Esophagus muscularis mucosa (tissue), 4 donors: ENCODE results near the gene SREBF2. TPM values are rescaled to one million over a fixed set of nuclear protein-coding genes. Genes with fewer than 3 reads are reported as not detected.

Experiments
- DNase-seq: peaks from one replicate; pipeline ENCODE4 v3.0.0-alpha.2; 2017; ENCODE audit errors: extremely low spot score
- H3K27ac ChIP-seq, 4 donors: fragments of 200-600 bp; sonication (generic); replicated peaks in 1 of 4; 1 replicate in 3 of 4; 2 replicates in 1 of 4; pipeline ENCODE4 v1.5.1; 2016 to 2019; ENCODE audit warnings: mild to moderate bottlenecking in 1 of 4
- H3K27me3 ChIP-seq, 4 donors: fragments of 200-600 bp; sonication (generic); one replicate each; pipeline versions ENCODE4 v1.5.1 to v1.6.0; 2016 to 2019
- H3K36me3 ChIP-seq, 4 donors: fragments of 200-600 bp; sonication (generic); one replicate each; pipeline ENCODE4 v1.5.1; 2016 to 2019
- H3K4me1 ChIP-seq, 4 donors: fragments of 200-600 bp; sonication (generic); one replicate each; pipeline ENCODE4 v1.5.1; 2016 to 2019
- H3K4me3 ChIP-seq, 4 donors: fragments of 200-600 bp; sonication (generic); 1 replicate in 2 of 4; 2 replicates in 2 of 4; pipeline ENCODE4 v1.5.1; 2016 to 2019; ENCODE audit warnings: mild to moderate bottlenecking in 4 of 4, moderate library complexity in 1 of 4
- H3K9me3 ChIP-seq, 4 donors: fragments of 200-600 bp; sonication (generic); 1 replicate in 3 of 4; 2 replicates in 1 of 4; pipeline ENCODE4 v1.5.1; 2016 to 2019
- CTCF ChIP-seq, 3 experiments: fragments of 200-600 bp in 2 of 3; fragments of 450-650 bp in 1 of 3; sonication (generic) in 2 of 3; IDR thresholded peaks; one replicate each; pipeline ENCODE4 v1.5.1; 2017 to 2019; ENCODE audit warnings: antibody characterized with exemption in 3 of 3, mild to moderate bottlenecking in 2 of 3, moderate library complexity in 1 of 3
- EP300 ChIP-seq: sonication (generic); formaldehyde crosslinking; IDR thresholded peaks from one replicate; pipeline ENCODE4 v1.6.1; 2017; ENCODE audit warnings: antibody characterized with exemption
- POLR2A ChIP-seq: fragments of 450-650 bp; IDR thresholded peaks from one replicate; pipeline ENCODE4 v1.6.1; 2017; ENCODE audit warnings: antibody characterized with exemption, moderate library complexity, mild to moderate bottlenecking, low read depth
- POLR2AphosphoS5 ChIP-seq, 2 donors: sonication (generic); formaldehyde crosslinking; IDR thresholded peaks; one replicate each; pipeline ENCODE4 v1.6.1; 2017; ENCODE audit warnings: antibody characterized with exemption in 2 of 2
- WGBS: methylation state at CpG from one replicate; pipeline ENCODE4 v1.1.5; 2018; 5-methylcytosine and 5-hydroxymethylcytosine counted together
- intact Hi-C: fragments of 100-400 bp; cut with DNase I; formaldehyde crosslinking; loops from one replicate; pipeline ENCODE4 v1.15.1; 2023
- total RNA-seq, 4 donors: library from RNA; depleted of rRNA; stranded (reverse); fragments of >200 nt; gene quantifications; one replicate each; pipeline versions ENCODE4 v1.1.0 to v1.2.1, GENCODE V29; 2016

The SREBF2 gene
- total RNA-seq, 4 donors from 2014 or later, result 56.4 to 97.7 (median 57.2) TPM

- intact Hi-C loops, result no loop called here
- 12% methylated on average over 20 of the region's 48 CpGs for WGBS
- DNase-seq, result no peak
- peaks cover 8 to 18% (median 14%) of the 10 kb centered on the region in 4 donors for H3K4me1 ChIP-seq
- no peaks in the 10 kb centered on the region for H3K9me3 ChIP-seq
- H3K4me3 ChIP-seq, result peak overlapping the region; percentile 49 to 61 (median 50)
- peaks cover 5 to 40% (median 20%) of the 10 kb centered on the region in 4 donors for H3K27me3 ChIP-seq
- TF ChIP-seq EP300 (no peak), CTCF (IDR thresholded peaks at IDR 0.05) (peak; percentile 51 to 83 (median 57))
- no peaks in the 10 kb centered on the region for H3K36me3 ChIP-seq
- H3K27ac ChIP-seq, result no peak overlapping the region
Observed at GRCh38 chr22:41925783-41926460, 93.0 kb downstream of the SREBF2 start.

GRCh38 chr22:41927813-41928212 lies 94.9 kb downstream of the SREBF2 start:
- Histone ChIP-seq H3K4me1 (peaks cover 8 to 18% (median 14%) of the 10 kb centered on the region in 4 donors), H3K36me3 (no peaks in the 10 kb centered on the region), H3K27ac (no peak overlapping the region), H3K9me3 (no peaks in the 10 kb centered on the region), H3K27me3 (peaks cover 5 to 37% (median 20%) of the 10 kb centered on the region in 4 donors), H3K4me3 (no peak overlapping the region)
- intact Hi-C loops, result no loop called here
- WGBS, result 84% methylated on average over 6 of the region's 6 CpGs
- TF ChIP-seq POLR2AphosphoS5 (IDR thresholded peaks at IDR 0.05) (no peak), POLR2A (no peak), EP300 (no peak), CTCF (IDR thresholded peaks at IDR 0.05) (no peak)
- no peak for DNase-seq

GRCh38 chr22:41928593-41929417 lies 95.9 kb downstream of the SREBF2 start:
- Histone ChIP-seq H3K27ac (no peak overlapping the region), H3K4me3 (no peak overlapping the region), H3K36me3 (no peaks in the 10 kb centered on the region), H3K27me3 (peaks cover 5 to 29% (median 20%) of the 10 kb centered on the region in 4 donors), H3K4me1 (peaks cover 8 to 18% (median 14%) of the 10 kb centered on the region in 4 donors), H3K9me3 (no peaks in the 10 kb centered on the region)
- intact Hi-C loops, result no loop called here
- no peak for DNase-seq
- 70% methylated on average over 11 of the region's 14 CpGs for WGBS
- TF ChIP-seq POLR2A (no peak), POLR2AphosphoS5 (IDR thresholded peaks at IDR 0.05) (no peak), EP300 (no peak), CTCF (IDR thresholded peaks at IDR 0.05) (no peak)

- no peak overlapping the region for H3K27ac ChIP-seq
- intact Hi-C loops, result no loop called here
- H3K9me3 ChIP-seq, result no peaks in the 10 kb centered on the region
- H3K4me1 ChIP-seq, result peaks cover 9 to 18% (median 14%) of the 10 kb centered on the region in 4 donors
- WGBS, result 89% methylated on average over 8 of the region's 8 CpGs
- H3K27me3 ChIP-seq, result peaks cover 5 to 29% (median 20%) of the 10 kb centered on the region in 4 donors
- no peaks in the 10 kb centered on the region for H3K36me3 ChIP-seq
- DNase-seq, result no peak
- TF ChIP-seq POLR2A, result no peak
- TF ChIP-seq EP300, result no peak
- TF ChIP-seq CTCF (IDR thresholded peaks at IDR 0.05), result no peak
- no peak for TF ChIP-seq POLR2AphosphoS5 (IDR thresholded peaks at IDR 0.05)
- no peak overlapping the region for H3K4me3 ChIP-seq
Observed at GRCh38 chr22:41929418-41929810, 96.5 kb downstream of the SREBF2 start.
